HK-2 (cell line): Measurements from ENCODE around the gene HARBI1.
A peak's percentile ranks its signal among the peaks of the same experiment; 100 is the strongest.
"Not testable (repeated sequence)": the region's sequence is repeated elsewhere in the genome, so short reads cannot be mapped to it uniquely, and the experiment has no call there.

Source experiments
- DNase-seq: peaks from one replicate; pipeline ENCODE4 v3.0.0-alpha.2; 2018; ENCODE audit not compliant: unreplicated experiment

HARBI1 gene

GRCh38 chr11:46597155-46597554, 19.9 kb downstream of the HARBI1 start:
- DNase-seq, result no peak

- no peak for DNase-seq
These were observed 22.2 kb downstream of the HARBI1 start for GRCh38 chr11:46594785-46595184.

- no peak for DNase-seq
These were observed 22.7 kb downstream of the HARBI1 start for GRCh38 chr11:46594374-46594700.

- DNase-seq, result peak; percentile 79
These were observed 23.3 kb downstream of the HARBI1 start, which contains the start of gene AMBRA1 for GRCh38 chr11:46593550-46594373. Gene AMBRA1, minus strand, starts transcription at chr11:46594023. Its CDS starts 45,643 bp downstream, at chr11:46548380.

GRCh38 chr11:46590740-46591605, 26.1 kb downstream of the HARBI1 start:
- DNase-seq, result no peak

GRCh38 chr11:46588915-46589314, 28.1 kb downstream of the HARBI1 start:
- DNase-seq, result no peak

- no peak for DNase-seq
These were observed 28.9 kb downstream of the HARBI1 start for GRCh38 chr11:46588131-46588530.

- not testable (repeated sequence) for DNase-seq
These were observed 33.5 kb downstream of the HARBI1 start for GRCh38 chr11:46583513-46583912.

GRCh38 chr11:46582588-46582987, 34.4 kb downstream of the HARBI1 start:
- no peak for DNase-seq

- DNase-seq, result no peak
These were observed 40.0 kb downstream of the HARBI1 start for GRCh38 chr11:46577058-46577457.

GRCh38 chr11:46574656-46575055, 42.4 kb downstream of the HARBI1 start:
- DNase-seq, result no peak

GRCh38 chr11:46570790-46571398, 46.1 kb downstream of the HARBI1 start:
- DNase-seq, result no peak

- no peak for DNase-seq
These were observed 51.7 kb downstream of the HARBI1 start for GRCh38 chr11:46565232-46565840.

- no peak for DNase-seq
These were observed 52.6 kb downstream of the HARBI1 start for GRCh38 chr11:46564459-46564858.

GRCh38 chr11:46562527-46562926, 54.5 kb downstream of the HARBI1 start:
- no peak for DNase-seq

GRCh38 chr11:46560300-46560991, 56.6 kb downstream of the HARBI1 start:
- DNase-seq, result no peak

- no peak for DNase-seq
These were observed 57.2 kb downstream of the HARBI1 start for GRCh38 chr11:46559815-46560214.

- no peak for DNase-seq
These were observed 59.3 kb downstream of the HARBI1 start for GRCh38 chr11:46557684-46558151.

- DNase-seq, result no peak
These were observed 61.6 kb downstream of the HARBI1 start for GRCh38 chr11:46555267-46556054.
